Testis (tissue), 3 donors: ENCODE results near the gene ADAMTSL5. TPM values are rescaled to one million over a fixed set of nuclear protein-coding genes. Genes with fewer than 3 reads are reported as not detected.
"Not testable (repeated sequence)": the region's sequence is repeated elsewhere in the genome, so short reads cannot be mapped to it uniquely, and the experiment has no call there.

Experiments used
- DNase-seq: peaks from one replicate; pipeline ENCODE4 v3.0.0-alpha.2; 2019
- H3K27ac ChIP-seq, 2 donors: fragments of 200-600 bp; sonication (generic); one replicate each; pipeline ENCODE4 v1.5.1; 2019
- H3K27me3 ChIP-seq: fragments of 200-600 bp; sonication (generic); one replicate; pipeline ENCODE4 v1.5.1; 2019
- H3K36me3 ChIP-seq: fragments of 200-600 bp; sonication (generic); one replicate; pipeline ENCODE4 v1.5.1; 2017; ENCODE audit warnings: low read depth; ENCODE audit errors: missing control alignments
- H3K4me1 ChIP-seq: fragments of 200-600 bp; sonication (generic); one replicate; pipeline ENCODE4 v1.5.1; 2019
- H3K4me3 ChIP-seq, 2 donors: fragments of 200-600 bp; sonication (generic); one replicate each; pipeline ENCODE4 v1.5.1; 2017 to 2019
- H3K9me3 ChIP-seq: fragments of 200-600 bp; sonication (generic); one replicate; pipeline ENCODE4 v1.5.1; 2017
- POLR2A ChIP-seq: fragments of 450-650 bp; IDR thresholded peaks from one replicate; pipeline ENCODE4 v1.6.1; 2017; ENCODE audit warnings: antibody characterized with exemption, mild to moderate bottlenecking, moderate library complexity
- WGBS, 2 donors: methylation state at CpG; one replicate each; pipeline ENCODE4 v1.1.5; 2018; 5-methylcytosine and 5-hydroxymethylcytosine counted together
- intact Hi-C: fragments of 100-400 bp; cut with DNase I; formaldehyde crosslinking; loops from one replicate; pipeline ENCODE4 v1.15.1; 2023; ENCODE audit warnings: low total_unique reads
- polyA plus RNA-seq: library from polyadenylated mRNA; stranded (reverse); fragments of 350-450 nt; fragmentation: Illumina TruSeq; extraction: RNeasy Lipid Tissue Mini Kit (QIAGEN cat#74804); gene quantifications from one replicate; pipeline ENCODE4 v1.2.3, GENCODE V29; 2014; ENCODE audit warnings: low read depth, low replicate concordance; ENCODE audit not compliant: insufficient read depth
- total RNA-seq, 2 donors: library from RNA; depleted of rRNA; stranded (reverse); fragments of >200 nt; gene quantifications; one replicate each; pipeline ENCODE4 v1.2.3, GENCODE V29; 2016
- TF ChIP-seq, protein P1 (sequence below), 3 experiments: fragments of 450-650 bp in 2 of 3; fragments of 200-600 bp in 1 of 3; sonication (generic) in 1 of 3; IDR thresholded peaks; one replicate each; pipeline ENCODE4 v1.5.1; 2016 to 2019; ENCODE audit warnings: antibody characterized with exemption in 3 of 3, mild to moderate bottlenecking in 2 of 3, moderate library complexity in 1 of 3

The ADAMTSL5 gene
- total and polyA plus RNA-seq, 3 donors from 2014 or later, result 7.2 to 17.9 (median 10.7) TPM

DNA sequence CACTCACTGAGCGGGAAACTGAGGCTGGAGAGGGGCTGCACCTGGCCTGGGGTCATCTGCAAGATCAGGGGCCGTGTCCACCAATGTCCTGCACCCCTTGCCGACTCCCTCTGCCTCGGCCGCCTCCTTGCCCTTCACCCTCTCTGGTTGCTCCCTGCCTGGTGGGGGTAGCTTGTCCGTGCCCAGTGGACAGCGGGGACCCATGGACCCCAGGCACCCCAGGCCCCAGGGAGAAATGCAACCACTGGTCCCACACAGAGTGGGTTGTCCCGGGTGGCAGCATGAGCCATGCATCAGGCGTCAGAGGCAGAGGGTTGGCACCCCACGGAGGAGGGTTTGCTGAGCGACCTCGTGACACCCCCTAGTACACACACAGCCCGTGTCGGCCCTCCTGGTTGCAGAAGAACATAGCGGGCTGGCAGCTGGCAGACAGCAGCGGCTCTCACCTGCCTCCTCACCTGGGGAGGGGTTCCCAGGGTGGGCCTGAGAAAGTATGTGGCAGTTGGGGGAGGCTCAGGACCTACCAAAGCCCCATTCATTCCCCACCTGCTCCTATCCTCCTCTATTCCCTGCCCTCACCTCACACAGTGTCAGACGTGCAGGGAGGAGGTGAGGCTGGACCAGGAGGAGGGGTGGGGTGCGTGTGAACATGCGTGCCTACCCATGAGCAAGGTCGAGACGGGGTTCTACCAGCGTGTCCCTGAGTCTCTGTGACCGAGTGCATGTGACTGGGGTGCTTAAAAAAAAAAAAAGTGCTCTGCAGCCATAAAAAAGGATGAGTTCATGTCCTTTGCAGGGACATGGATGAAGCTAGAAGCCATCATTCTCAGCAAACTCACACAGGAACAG is 8.7 kb downstream of the ADAMTSL5 start:
- TF ChIP-seq, protein P1, sequence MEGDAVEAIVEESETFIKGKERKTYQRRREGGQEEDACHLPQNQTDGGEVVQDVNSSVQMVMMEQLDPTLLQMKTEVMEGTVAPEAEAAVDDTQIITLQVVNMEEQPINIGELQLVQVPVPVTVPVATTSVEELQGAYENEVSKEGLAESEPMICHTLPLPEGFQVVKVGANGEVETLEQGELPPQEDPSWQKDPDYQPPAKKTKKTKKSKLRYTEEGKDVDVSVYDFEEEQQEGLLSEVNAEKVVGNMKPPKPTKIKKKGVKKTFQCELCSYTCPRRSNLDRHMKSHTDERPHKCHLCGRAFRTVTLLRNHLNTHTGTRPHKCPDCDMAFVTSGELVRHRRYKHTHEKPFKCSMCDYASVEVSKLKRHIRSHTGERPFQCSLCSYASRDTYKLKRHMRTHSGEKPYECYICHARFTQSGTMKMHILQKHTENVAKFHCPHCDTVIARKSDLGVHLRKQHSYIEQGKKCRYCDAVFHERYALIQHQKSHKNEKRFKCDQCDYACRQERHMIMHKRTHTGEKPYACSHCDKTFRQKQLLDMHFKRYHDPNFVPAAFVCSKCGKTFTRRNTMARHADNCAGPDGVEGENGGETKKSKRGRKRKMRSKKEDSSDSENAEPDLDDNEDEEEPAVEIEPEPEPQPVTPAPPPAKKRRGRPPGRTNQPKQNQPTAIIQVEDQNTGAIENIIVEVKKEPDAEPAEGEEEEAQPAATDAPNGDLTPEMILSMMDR (IDR thresholded peaks at IDR 0.05), result no peak
- no peak for TF ChIP-seq POLR2A
- H3K27ac ChIP-seq, result no peak overlapping the region
- no peaks in the 10 kb centered on the region for H3K9me3 ChIP-seq
- no peaks in the 10 kb centered on the region for H3K36me3 ChIP-seq
- H3K4me3 ChIP-seq, result no peak overlapping the region
- H3K4me1 ChIP-seq, result peaks cover 21% of the 10 kb centered on the region
- WGBS, 2 donors, result 53 to 64% methylated on average over 10 to 23 of the region's 23 CpGs
- DNase-seq, result no peak
- H3K27me3 ChIP-seq, result no peaks in the 10 kb centered on the region
- intact Hi-C loops, result no loop called here

- H3K4me1 ChIP-seq, result peaks cover 21% of the 10 kb centered on the region
- H3K27ac ChIP-seq, result peak overlapping the region in 1 of 2 donors; percentile 64
- DNase-seq, result peak; percentile 80
- intact Hi-C loops, result no loop called here
- TF ChIP-seq POLR2A, result no peak
- TF ChIP-seq, protein P1 (IDR thresholded peaks at IDR 0.05), result peak; percentile 53 to 87 (median 78)
- 0 to 3% methylated on average over 17 to 49 of the region's 49 CpGs for WGBS, 2 donors
- H3K36me3 ChIP-seq, result no peaks in the 10 kb centered on the region
- no peaks in the 10 kb centered on the region for H3K9me3 ChIP-seq
- H3K4me3 ChIP-seq, result peak overlapping the region; percentile 8 to 34
- no peaks in the 10 kb centered on the region for H3K27me3 ChIP-seq
These were observed 9.5 kb downstream of the ADAMTSL5 start for GRCh38 chr19:1503089-1503924.

DNA sequence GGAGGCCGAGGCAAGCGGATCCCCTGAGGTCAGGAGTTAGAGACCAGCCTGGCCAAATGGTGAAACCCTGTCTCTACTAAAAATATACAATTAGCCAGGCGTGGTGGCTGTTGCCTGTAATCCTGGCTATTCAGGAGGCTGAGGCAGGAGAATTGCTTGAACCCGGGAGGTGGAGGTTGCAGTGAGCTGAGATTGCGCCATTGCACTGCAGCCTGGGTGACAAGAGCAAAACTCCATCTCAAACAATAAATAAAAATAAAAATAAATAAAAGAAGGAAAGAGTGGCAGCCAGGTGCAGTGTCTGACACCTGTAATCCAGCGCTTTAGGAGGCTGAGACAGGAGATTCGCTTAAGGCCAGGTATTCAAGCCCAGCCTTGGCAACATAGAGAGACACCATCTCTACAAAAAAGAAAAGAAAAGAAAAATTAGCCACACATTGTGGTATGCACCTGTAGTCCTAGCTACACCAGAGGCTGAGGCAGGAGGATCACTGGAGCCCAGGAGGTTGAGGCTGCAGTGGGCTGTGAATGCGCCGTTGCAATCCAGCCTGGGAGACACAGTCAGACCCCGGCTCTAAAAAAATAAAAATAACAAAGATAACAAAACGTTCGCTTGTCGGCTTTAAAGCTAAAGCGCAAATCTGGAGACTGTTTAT is 10.3 kb downstream of the ADAMTSL5 start:
- intact Hi-C loops, result no loop called here
- Histone ChIP-seq H3K36me3 (no peaks in the 10 kb centered on the region), H3K27ac (peak overlapping the region in 1 of 2 donors; percentile 64), H3K4me3 (peak overlapping the region in 1 of 2 donors; percentile 8), H3K9me3 (no peaks in the 10 kb centered on the region), H3K4me1 (peaks cover 28% of the 10 kb centered on the region), H3K27me3 (no peaks in the 10 kb centered on the region)
- DNase-seq, result no peak
- 45 to 48% methylated on average over 14 of the region's 14 CpGs for whole genome bisulfite sequencing, 2 donors
- TF ChIP-seq POLR2A, result no peak
- TF ChIP-seq, protein P1 (IDR thresholded peaks at IDR 0.05), result no peak

DNA sequence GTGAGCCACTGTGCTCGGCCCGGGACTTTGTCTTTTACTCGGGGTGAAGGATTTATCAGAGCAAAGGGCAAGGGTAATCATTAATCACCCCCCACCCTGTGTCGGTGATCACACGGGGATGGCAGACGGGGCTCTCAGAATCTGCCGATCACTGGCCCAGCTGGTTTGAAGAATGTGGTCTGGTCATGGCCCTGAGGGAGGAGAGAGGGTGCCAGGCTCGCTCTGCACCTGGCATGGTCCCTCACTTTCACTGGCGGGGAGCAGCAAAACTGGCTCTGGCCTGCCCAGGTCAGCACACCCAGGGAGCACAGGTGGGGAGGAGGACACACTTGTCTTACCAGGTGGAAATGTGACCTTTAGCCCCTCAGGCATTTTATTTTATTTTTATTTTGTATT is 11.6 kb downstream of the ADAMTSL5 start:
- H3K27ac ChIP-seq, result no peak overlapping the region
- H3K4me3 ChIP-seq, result no peak overlapping the region
- no peak for DNase-seq
- H3K4me1 ChIP-seq, result peaks cover 25% of the 10 kb centered on the region
- WGBS, 2 donors, result 75% methylated on average over 9 of the region's 9 CpGs
- no peaks in the 10 kb centered on the region for H3K36me3 ChIP-seq
- intact Hi-C loops, result no loop called here
- no peaks in the 10 kb centered on the region for H3K27me3 ChIP-seq
- TF ChIP-seq POLR2A, result no peak
- TF ChIP-seq, protein P1 (IDR thresholded peaks at IDR 0.05), result no peak
- no peaks in the 10 kb centered on the region for H3K9me3 ChIP-seq

- H3K4me1 ChIP-seq, result peaks cover 35% of the 10 kb centered on the region
- DNase-seq, H3K27ac ChIP-seq, H3K27me3 ChIP-seq, H3K36me3 ChIP-seq, H3K9me3 ChIP-seq, H3K4me3 ChIP-seq, intact Hi-C loops: not testable (repeated sequence)
- WGBS, 2 donors, result no CpG with 5 or more reads among the region's 34 CpGs
These were observed 13.6 kb downstream of the ADAMTSL5 start for GRCh38 chr19:1499231-1499630.
